ENCODE results near the gene C2orf72.
"Not testable (repeated sequence)": the region's sequence is repeated elsewhere in the genome, so short reads cannot be mapped to it uniquely, and the experiment has no call there.

Gene C2orf72

GRCh38 chr2:231056453-231057416 is 19.4 kb downstream of the C2orf72 start, which contains the start of gene PSMD1:
Gene PSMD1 (plus strand): TSS chr2:231056867. CDS start chr2:231057026, 159 bp downstream.
- peak; percentile 93 for DNase-seq
- in situ Hi-C loops (cut with HindIII; ENCODE audit: low pct_ligation_motif_present, low pct_unique_long_range_greater_than_20kb, low sequenced_read_pairs) = no loop called here

GRCh38 chr2:231057590-231057989 is 20.3 kb downstream of the C2orf72 start:
- peak; percentile 34 for DNase-seq
- in situ Hi-C loops (cut with HindIII; ENCODE audit: low pct_ligation_motif_present, low pct_unique_long_range_greater_than_20kb, low sequenced_read_pairs) = no loop called here

- peak; percentile 20 for DNase-seq
- in situ Hi-C loops (cut with HindIII; ENCODE audit: low pct_ligation_motif_present, low pct_unique_long_range_greater_than_20kb, low sequenced_read_pairs) = no loop called here
Measured at GRCh38 chr2:231058761-231059550, 21.6 kb downstream of the C2orf72 start.

GRCh38 chr2:231059756-231060155 is 22.4 kb downstream of the C2orf72 start:
- in situ Hi-C loops (cut with HindIII; ENCODE audit: low pct_ligation_motif_present, low pct_unique_long_range_greater_than_20kb, low sequenced_read_pairs) = no loop called here
- no peak for DNase-seq

DNA sequence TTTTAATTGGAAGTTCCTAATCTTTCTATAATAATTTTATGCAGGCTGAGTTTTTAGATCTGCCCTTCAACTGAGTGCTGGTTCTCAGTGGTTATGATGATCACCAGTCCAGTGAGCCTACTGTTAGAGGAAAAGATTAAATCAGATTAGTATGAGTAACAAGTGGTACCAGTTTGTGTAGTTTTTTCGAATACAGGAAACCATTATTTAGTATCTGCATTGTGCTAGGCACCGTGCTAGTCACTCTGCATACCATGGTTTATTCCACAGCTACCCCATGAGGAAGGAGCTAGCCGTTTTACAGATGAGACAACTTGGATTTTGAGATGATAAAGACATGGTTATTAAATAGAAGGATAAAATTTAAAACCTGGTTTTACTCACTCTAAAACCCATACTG is 25.5 kb downstream of the C2orf72 start:
- in situ Hi-C loops (cut with HindIII; ENCODE audit: low pct_ligation_motif_present, low pct_unique_long_range_greater_than_20kb, low sequenced_read_pairs) = no loop called here
- no peak for DNase-seq

DNA sequence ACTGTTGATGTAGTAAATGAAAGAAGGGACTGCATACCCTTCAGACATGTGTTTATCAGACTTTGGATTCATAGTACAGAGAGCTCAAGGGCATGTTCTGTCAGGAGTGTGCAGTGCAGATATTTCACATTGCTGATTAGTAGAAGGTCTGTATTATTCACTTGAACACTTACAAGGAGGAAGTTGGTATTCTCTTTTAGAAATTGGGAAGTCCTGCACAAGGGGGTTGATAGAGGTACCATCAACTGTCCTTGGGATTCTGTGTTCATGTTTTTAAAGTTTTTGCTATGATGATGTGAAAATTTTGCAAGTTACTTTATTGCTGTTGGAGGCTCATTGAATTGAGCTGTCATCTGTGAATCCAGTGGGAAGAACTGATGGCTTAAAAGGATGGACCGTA is 26.0 kb downstream of the C2orf72 start:
- no peak for DNase-seq
- in situ Hi-C loops (cut with HindIII; ENCODE audit: low pct_ligation_motif_present, low pct_unique_long_range_greater_than_20kb, low sequenced_read_pairs) = no loop called here

DNA sequence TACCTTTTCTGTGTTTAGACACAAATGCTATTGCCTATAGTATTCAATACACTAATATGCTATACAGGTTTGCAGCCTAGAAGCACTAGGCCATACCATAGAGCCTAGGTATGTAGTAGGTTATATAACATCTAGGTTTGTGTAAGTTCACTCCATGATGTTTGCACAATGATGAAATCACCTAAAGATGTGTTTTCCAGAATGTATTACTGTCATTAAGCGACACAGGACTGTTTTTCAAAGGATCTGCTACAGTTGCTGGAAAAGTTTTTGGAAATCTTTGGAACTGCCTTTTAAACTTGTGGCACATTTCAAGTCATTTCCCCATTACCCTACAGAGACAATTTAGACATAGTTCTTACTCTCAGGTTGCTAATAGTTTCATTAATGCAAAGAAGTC is 28.6 kb downstream of the C2orf72 start:
- DNase-seq = no peak
- in situ Hi-C loops (cut with HindIII; ENCODE audit: low pct_ligation_motif_present, low pct_unique_long_range_greater_than_20kb, low sequenced_read_pairs) = no loop called here

GRCh38 chr2:231067531-231067930 is 30.2 kb downstream of the C2orf72 start:
- DNase-seq; in situ Hi-C loops (cut with HindIII; ENCODE audit: low pct_ligation_motif_present, low pct_unique_long_range_greater_than_20kb, low sequenced_read_pairs): not testable (repeated sequence)

DNA sequence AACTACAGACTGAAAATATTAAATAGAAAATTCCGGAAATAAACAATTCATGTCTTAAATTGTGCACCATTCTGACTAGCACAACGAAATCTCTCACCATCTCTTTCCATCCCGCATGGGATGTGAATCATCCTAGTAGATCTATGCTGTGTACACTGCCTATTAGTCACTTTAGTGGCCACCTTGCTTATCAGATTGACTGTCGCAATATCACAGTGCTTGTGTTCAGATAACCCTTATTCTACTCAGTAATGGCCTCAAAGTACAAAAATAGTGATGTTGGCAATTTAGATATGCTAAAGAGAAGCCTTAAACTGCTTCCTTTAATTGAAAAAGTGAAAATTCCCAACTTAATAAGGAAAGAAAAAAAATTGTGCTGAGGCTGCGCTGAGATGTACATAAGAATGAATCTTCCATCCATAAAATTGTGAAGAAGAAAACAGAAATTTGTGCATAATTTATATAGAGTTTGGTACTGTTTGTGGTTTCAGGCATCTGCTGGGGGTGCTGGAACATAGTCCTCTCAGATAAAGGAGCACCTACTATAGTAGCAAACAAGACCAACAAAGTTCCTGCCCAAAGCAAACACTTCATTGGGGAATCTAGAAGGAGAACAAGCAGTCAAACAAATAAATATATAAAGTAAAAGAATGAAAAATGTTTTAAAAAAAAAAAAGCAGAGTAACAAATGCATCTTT is 31.4 kb downstream of the C2orf72 start:
- in situ Hi-C loops (cut with HindIII; ENCODE audit: low pct_ligation_motif_present, low pct_unique_long_range_greater_than_20kb, low sequenced_read_pairs) = no loop called here
- peak; percentile 52 for DNase-seq

DNA sequence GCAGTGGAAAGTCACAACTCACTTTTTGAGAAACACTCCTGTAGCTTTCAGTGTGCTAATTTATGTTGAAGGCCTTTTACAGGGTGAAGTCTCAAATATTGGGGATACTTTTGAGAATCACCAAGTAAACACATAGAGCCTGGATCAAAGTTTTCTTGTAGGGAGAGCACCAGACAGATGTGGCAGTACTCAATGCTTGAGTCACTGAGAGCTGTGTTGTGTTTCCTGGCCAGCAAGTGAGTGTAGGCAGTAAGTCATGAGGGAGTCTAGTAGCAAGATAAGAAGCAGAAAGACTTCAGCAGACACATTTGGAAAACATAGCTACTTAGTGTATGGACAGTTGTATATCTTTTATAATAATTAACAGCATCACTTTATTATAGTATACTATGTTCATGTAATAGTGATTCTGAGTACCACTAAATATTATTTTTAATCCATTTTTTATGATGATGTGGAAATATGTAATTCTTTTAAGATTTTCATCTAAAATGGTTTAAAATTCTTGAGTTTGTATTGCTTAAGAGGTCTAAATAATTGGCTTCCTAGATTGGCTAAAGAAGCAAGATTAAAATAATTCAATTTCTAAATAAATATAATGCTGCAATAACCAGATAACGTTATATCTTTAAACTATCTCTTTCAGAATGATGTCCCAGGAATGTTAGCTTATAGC is 32.2 kb downstream of the C2orf72 start:
- no peak for DNase-seq
- in situ Hi-C loops (cut with HindIII; ENCODE audit: low pct_ligation_motif_present, low pct_unique_long_range_greater_than_20kb, low sequenced_read_pairs) = no loop called here

GRCh38 chr2:231084565-231084964 is 47.2 kb downstream of the C2orf72 start:
- DNase-seq = no peak
- in situ Hi-C loops (cut with HindIII; ENCODE audit: low pct_ligation_motif_present, low pct_unique_long_range_greater_than_20kb, low sequenced_read_pairs) = no loop called here

DNA sequence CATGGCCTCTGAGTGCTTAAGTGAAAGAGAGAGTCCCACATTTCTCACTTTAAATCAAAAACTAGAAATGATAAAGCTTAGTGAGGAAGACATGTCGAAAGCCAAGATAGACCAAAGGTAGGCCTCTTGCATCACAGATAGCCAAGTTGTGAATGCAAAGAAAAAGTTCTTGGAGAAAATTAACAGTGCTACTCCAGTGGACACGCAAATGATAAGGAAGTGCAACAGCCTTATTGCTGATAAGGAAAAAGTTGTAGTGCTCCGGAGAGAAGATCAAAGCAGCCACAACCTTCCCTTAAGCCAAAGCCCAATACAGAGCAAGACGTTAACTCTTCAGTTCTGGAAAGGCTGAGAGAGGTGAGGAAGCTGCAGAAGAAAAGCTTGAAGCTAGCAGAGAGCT is 51.4 kb downstream of the C2orf72 start:
- in situ Hi-C loops (cut with HindIII; ENCODE audit: low pct_ligation_motif_present, low pct_unique_long_range_greater_than_20kb, low sequenced_read_pairs) = no loop called here
- no peak for DNase-seq

DNA sequence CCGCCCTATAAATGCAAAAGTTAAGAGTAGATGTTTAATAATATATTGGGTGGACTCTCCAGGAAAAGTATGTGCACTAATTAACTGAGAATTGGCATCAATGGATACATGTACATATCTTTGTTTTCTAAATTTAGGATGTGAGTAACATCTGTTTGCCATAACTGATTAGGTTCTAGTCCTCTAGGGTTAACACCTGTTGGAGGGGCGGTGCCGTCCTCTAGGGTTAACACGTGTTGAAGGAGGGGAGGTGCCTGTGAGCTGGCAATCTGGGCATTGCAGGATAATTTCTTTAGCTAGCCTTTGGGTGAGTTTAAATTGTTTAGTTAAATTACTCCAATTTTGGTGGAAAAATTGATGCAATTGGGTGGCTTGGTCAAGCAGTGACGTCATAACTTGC is 56.6 kb downstream of the C2orf72 start:
- DNase-seq = no peak
- in situ Hi-C loops (cut with HindIII; ENCODE audit: low pct_ligation_motif_present, low pct_unique_long_range_greater_than_20kb, low sequenced_read_pairs) = no loop called here

GRCh38 chr2:231094736-231095346 is 57.5 kb downstream of the C2orf72 start:
- in situ Hi-C loops (cut with HindIII; ENCODE audit: low pct_ligation_motif_present, low pct_unique_long_range_greater_than_20kb, low sequenced_read_pairs) = no loop called here
- no peak for DNase-seq

Measured in ACHN (cell line).